Measurements from ENCODE around the gene MEAK7. TPM values are rescaled to one million over a fixed set of nuclear protein-coding genes. Genes with fewer than 3 reads are reported as not detected.

Gene MEAK7
- total RNA-seq, 1 donor from 2014 or later: 5.3 TPM

- TF ChIP-seq CTCF (IDR thresholded peaks at IDR 0.05; ENCODE audit: borderline replicate concordance): no peak
- H3K9me3 ChIP-seq (replicated peaks): no peaks in the 10 kb centered on the region
- no peaks in the 10 kb centered on the region for H3K36me3 ChIP-seq
- no peak overlapping the region for H3K27ac ChIP-seq (replicated peaks)
- no peaks in the 10 kb centered on the region for H3K27me3 ChIP-seq (ENCODE audit: low read depth)
- peak; percentile 30 for DNase-seq
- H3K4me3 ChIP-seq: no peak overlapping the region
- H3K4me1 ChIP-seq: peaks cover 4% of the 10 kb centered on the region
- intact Hi-C loops (cut with micrococcal nuclease): loop anchor here (5.0 kb wide), 1 partner anchor 212 kb away; no protein-coding TSS in a partner anchor
These were observed 10.7 kb upstream of the MEAK7 start for GRCh38 chr16:84514874-84515835.

- Histone ChIP-seq H3K27ac (replicated peaks) (no peak overlapping the region), H3K27me3 (ENCODE audit: low read depth) (no peaks in the 10 kb centered on the region), H3K4me3 (no peak overlapping the region), H3K4me1 (peaks cover 4% of the 10 kb centered on the region), H3K36me3 (no peaks in the 10 kb centered on the region), H3K9me3 (replicated peaks) (no peaks in the 10 kb centered on the region)
- intact Hi-C loops (cut with micrococcal nuclease): loop anchor here (5.0 kb wide), 1 partner anchor 213 kb away; no protein-coding TSS in a partner anchor
- no peak for TF ChIP-seq CTCF (IDR thresholded peaks at IDR 0.05; ENCODE audit: borderline replicate concordance)
- DNase-seq: no peak
These were observed 9.9 kb upstream of the MEAK7 start for GRCh38 chr16:84514295-84514873.

- Histone ChIP-seq H3K27me3 (ENCODE audit: low read depth) (no peaks in the 10 kb centered on the region), H3K36me3 (no peaks in the 10 kb centered on the region), H3K4me1 (peaks cover 4% of the 10 kb centered on the region), H3K4me3 (no peak overlapping the region), H3K27ac (replicated peaks) (no peak overlapping the region), H3K9me3 (replicated peaks) (no peaks in the 10 kb centered on the region)
- DNase-seq: no peak
- TF ChIP-seq CTCF (IDR thresholded peaks at IDR 0.05; ENCODE audit: borderline replicate concordance): no peak
- intact Hi-C loops (cut with micrococcal nuclease): loop anchor here (5.0 kb wide), 1 partner anchor 214 kb away; no protein-coding TSS in a partner anchor
These were observed 9.2 kb upstream of the MEAK7 start for GRCh38 chr16:84513666-84514065.

GRCh38 chr16:84513123-84513522 is 8.7 kb upstream of the MEAK7 start:
- no peak for DNase-seq
- peaks cover 4% of the 10 kb centered on the region for H3K4me1 ChIP-seq
- H3K9me3 ChIP-seq (replicated peaks): no peaks in the 10 kb centered on the region
- no peak for TF ChIP-seq CTCF (IDR thresholded peaks at IDR 0.05; ENCODE audit: borderline replicate concordance)
- intact Hi-C loops (cut with micrococcal nuclease): loop anchor here (5.0 kb wide), 1 partner anchor 214 kb away; no protein-coding TSS in a partner anchor
- no peak overlapping the region for H3K27ac ChIP-seq (replicated peaks)
- no peaks in the 10 kb centered on the region for H3K27me3 ChIP-seq (ENCODE audit: low read depth)
- no peaks in the 10 kb centered on the region for H3K36me3 ChIP-seq
- no peak overlapping the region for H3K4me3 ChIP-seq

GRCh38 chr16:84511831-84512230 is 7.4 kb upstream of the MEAK7 start:
- H3K4me1 ChIP-seq: peaks cover 4% of the 10 kb centered on the region
- intact Hi-C loops (cut with micrococcal nuclease): loop anchor here (5.0 kb wide), 1 partner anchor 215 kb away; no protein-coding TSS in a partner anchor
- H3K36me3 ChIP-seq: no peaks in the 10 kb centered on the region
- H3K27ac ChIP-seq (replicated peaks): no peak overlapping the region
- no peak overlapping the region for H3K4me3 ChIP-seq
- no peaks in the 10 kb centered on the region for H3K9me3 ChIP-seq (replicated peaks)
- no peaks in the 10 kb centered on the region for H3K27me3 ChIP-seq (ENCODE audit: low read depth)
- no peak for DNase-seq
- no peak for TF ChIP-seq CTCF (IDR thresholded peaks at IDR 0.05; ENCODE audit: borderline replicate concordance)
